HTERT RPE-1 (cell line): Measurements from ENCODE around the gene YIPF1.
"Not testable (repeated sequence)": the region's sequence is repeated elsewhere in the genome, so short reads cannot be mapped to it uniquely, and the experiment has no call there.

Experiments used
- in situ Hi-C: fragments of 300-500 bp; cut with MboI; formaldehyde crosslinking; loops from 4 replicates; pipeline ENCODE4 v1.14.3; 2020; ENCODE audit warnings: low sequenced_read_pairs

YIPF1 gene

DNA sequence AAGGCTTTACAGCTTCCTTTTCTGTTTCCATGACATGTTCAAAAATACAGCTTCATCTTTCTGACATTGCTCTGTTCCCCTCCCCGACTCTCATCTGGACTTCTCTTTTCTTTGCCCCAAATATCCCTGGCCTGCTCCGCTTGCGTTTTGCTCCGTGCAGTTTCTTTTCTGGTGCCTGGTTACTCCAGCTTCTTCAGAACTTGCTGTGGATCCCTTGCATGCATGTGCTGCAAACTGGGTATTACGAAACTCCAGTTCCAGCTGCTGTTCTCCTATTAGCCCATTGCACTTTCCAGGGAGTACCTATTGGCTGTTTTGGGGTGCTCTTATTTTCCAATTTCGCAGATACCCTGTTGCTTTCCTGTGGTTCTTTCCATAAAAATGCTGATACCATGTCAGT, 41.6 kb downstream of the YIPF1 start:
- in situ Hi-C loops, result no loop called here

DNA sequence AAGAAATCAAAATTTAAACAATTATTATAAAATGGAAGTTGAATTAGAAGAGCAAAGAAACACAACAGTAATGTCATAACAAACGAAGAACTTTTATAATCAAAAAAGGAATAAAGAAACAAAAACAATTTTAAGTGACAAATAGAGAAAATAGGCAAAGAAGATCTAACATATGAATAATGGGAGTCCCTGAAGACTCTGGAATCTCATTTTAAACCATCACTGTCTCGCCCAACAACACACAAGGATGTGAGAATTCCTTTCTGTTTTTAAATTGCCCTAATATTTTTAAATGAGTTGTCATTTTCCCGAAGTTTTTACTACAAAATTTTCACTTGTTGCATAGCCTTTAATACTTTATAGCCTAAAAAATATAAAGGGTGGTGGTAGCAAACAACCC, 47.2 kb downstream of the YIPF1 start:
- in situ Hi-C loops, result no loop called here

DNA sequence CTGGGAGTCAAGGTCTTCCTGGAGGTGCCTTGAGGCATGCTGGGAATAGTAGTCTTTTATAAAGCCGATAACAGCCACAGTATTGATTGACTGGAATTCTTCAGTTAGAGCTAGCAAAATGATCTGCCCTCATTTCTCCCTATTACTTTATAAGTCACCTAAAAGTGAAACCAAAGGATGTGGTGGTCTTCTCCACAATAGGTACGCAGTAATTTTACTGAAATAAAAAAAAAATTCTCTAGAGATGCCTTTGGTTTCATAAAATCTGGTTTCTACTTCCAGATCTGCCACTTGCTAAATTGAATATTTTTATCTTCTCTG, 51.0 kb downstream of the YIPF1 start:
- in situ Hi-C loops, result no loop called here

DNA sequence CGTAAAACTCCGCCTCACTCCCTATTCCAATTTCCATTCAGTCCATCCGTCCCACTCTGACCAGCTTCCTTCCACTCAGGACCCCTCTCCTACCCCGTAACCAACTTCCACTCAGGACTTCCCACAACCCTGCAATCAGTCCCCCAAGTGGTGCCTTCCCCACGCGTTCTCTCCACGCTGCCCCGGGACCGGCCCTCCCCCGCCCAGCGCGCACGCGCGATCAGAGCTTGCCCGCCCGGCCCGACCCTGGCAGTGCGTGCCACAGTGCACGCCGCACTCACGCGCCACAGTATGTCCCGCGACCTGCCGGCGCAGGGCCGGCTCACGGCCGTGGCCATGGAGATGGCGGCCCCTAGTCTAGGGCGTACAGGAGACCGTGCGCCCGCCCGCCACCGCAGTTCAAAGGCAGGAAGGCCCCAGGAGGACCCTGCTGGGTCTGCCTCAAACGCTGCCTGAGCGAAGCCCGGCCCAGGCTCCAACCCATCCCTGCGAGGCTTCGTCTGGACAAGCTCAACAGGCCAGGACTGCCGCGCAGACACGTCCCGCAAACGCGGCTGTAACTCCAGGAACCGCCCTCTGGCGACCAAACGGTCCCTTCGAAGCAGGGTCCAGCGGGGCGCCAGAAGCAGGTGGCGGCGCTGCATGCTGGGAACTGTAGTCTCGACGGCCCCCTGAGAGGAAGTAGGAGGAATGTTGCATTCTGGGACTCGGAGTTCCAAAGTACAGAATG, 51.5 kb downstream of the YIPF1 start, which contains the start of gene NDC1:
TSS of gene NDC1 (minus strand) at position 373 of the 730 bp plus-strand sequence. CDS start at position 338, 35 bp downstream.
- in situ Hi-C loops, result no loop called here

DNA sequence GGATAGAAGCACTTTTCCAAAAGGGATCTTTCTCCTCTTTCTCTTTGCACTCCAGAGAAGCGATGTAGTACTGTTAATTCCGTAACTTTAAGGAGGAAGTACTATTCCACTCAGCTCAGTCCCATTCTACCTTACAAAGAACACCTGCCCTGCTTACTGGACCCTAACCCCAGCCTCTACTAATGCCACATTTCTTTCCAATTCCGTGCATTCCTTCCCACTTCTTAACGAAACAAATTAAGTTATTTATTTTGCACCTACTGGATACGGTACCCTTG, 52.0 kb downstream of the YIPF1 start:
- in situ Hi-C loops, result no loop called here

DNA sequence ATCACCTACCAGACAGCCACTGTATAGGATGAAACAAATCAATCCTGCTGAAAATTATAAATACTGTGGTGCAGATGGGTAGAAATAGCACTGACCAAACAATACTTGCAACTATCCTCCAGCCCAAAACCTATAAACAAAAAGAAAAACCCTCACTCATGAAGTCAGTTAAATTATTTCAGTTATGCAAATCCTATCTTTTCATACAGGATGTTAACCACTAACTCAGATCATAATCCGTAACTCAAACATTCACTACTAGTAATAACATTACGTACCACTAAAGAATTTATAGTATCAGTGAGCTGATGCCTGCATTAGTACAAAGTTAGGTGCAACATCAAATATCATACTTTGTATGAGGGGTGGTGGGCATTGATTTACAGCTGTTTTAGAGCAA, 54.1 kb downstream of the YIPF1 start:
- in situ Hi-C loops, result no loop called here

DNA sequence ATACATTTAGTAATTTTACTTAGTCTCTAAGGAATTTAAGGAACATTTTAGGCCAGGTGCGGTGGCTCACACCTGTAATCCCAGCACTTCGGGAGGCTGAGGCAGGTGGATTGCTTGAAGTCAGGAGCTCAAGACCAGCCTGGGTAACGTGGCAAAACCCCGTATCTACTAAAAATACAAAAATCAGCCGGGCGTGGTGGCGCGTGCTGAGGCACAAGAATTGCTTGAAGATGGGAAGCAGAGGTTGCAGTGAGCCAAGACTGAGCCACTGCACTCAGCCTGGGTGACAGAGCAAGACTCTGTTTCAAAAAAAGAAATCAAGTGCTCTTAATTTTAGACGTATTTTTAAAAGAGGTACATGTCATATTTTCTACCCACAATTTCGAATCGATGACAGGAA, 54.8 kb downstream of the YIPF1 start:
- in situ Hi-C loops, result no loop called here

DNA sequence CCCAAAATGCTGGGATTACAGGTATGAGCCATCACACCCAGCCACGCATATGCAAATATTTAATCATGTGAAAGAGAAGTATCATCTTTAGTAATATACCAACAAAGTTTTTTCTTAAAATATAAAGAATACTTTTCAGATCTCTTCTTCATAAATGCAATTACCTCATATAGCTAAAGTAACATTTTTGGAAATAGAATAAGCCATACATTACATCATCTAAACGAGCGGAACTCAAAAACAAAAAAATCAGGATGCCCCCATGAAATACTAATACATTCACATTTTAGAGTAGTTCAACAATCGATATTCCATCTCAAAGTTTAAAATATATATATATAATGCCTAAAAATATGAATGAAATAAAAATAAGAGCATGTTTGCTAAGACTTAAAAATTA, 56.2 kb downstream of the YIPF1 start:
- in situ Hi-C loops, result no loop called here

DNA sequence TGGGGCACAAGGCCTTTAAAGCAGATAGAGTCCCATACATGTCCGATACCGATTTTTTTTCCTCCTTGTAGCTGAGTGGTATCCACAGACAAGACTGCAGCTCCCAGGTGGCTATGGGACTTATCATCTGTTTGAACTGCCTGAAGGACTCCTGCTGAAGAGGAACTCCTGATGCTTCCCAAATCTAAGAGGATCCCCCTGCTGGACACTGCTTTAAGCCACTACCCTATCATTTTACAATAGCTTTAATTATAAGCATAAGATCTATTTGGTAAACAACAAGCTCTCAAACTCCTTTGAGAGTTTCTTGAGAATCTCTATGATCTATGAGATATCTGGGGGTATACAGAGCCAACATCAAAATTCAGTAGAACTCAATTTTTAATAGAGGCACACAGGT, 63.2 kb downstream of the YIPF1 start:
- in situ Hi-C loops, result no loop called here

DNA sequence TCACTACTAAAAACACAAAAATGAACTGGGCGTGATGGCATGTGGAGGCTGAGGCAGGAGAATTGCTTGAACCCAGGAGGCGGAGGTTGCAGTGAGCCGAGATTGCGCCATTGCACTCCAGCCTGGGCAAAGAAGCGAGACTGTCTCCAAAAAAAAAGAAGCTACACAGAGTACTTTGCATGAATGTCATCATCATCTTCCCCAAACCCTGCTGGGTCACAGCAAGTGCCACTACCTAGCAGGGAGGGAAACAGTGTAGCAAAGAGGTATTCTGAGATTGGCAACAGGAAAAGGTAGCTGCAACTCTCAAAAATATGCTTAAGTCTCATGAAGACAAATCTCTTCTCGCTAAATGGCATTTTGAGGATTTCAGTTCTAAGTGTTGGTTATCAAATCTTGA, 64.3 kb downstream of the YIPF1 start:
- in situ Hi-C loops, result no loop called here

DNA sequence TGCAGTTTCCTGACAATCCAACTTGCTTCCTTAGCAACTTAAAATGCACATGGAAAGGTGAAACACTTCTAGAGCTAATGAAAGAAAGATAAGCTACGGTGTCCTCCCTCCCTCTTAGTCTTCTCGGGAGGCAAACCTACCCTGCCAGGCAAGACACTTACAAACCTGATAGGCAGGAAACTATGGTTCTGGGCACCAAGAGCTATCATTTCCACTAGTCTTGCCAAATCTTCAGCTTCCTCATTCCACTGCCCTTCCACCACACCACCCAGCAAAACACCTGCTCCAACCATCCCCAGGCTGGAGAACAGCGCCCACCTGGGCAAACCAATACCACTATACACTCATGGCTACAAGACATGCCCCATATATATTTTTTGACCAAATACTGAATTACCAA, 66.7 kb downstream of the YIPF1 start:
- in situ Hi-C loops, result no loop called here

DNA sequence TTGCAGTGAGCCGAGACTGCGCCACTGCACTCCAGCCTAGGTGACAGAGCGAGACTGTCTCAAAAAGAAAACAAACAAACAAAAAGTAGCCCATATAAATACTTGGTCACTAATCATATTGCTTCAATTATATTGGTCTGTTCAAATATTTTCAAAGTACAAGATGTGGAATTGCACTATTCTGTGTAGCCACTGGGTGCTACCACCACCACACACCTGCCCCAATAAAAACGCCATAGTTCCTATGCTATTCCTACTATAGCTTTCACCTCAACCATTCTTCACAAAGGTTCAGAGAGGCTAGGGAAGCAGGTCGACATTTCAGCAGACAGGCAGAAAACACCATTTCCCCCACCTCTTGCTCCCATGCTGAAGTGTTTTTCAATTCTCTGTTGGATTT, 68.2 kb downstream of the YIPF1 start:
- in situ Hi-C loops, result no loop called here

DNA sequence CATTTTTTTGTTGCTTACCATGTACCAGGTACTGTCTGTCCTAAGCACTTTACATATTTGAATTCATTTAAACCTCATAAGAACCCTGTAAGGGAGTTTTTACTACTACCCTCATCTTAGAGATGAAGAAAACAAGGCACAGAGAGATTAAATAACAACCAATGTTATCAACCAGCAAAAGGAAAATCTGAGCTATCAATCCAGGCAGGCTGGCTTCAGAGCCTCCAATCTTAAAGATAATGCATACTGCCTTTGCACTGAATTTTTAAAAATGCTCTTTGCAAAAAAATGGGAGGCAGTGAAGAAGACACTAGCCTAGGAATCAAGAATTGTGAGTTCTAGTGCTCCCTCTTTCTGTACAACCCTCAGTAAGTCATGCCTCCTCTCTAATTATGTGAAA, 70.2 kb downstream of the YIPF1 start:
- in situ Hi-C loops, result no loop called here

DNA sequence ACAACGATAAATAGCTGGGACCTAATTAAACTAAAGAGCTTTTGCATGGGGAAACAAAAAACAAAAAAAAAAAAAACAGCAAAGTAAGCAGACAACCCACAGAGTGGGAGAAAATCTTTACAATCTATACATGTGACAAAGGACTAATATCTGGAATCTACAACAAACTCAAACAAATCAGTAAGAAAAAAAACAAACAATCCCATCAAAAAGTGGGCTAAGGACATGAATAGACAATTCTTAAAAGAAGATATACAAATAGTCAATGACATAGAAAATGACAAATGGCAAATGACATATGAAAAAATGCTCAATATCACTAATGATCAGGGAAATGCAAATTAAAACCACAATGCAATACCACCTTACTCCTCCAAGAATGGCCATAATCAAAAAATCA, 73.0 kb downstream of the YIPF1 start:
- in situ Hi-C loops, result not testable (repeated sequence)

DNA sequence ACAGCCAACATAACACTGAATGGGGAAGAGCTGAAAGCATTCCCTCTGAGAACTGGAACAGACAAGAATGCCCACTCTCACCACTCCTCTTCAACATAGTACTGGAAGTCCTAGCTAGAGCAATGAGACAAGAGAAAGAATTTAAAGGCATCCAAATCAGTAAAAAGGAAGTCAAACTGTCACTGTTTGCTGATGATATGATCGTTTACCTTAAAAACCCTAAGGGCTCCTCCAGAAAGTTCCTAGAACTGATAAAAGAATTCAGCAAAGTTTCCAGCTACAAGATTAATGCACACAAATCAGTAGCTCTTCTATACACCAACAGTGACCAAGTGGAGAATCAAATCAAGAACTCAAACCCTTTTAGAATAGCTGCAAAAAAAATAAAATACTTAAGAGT, 74.1 kb downstream of the YIPF1 start:
- in situ Hi-C loops, result not testable (repeated sequence)

DNA sequence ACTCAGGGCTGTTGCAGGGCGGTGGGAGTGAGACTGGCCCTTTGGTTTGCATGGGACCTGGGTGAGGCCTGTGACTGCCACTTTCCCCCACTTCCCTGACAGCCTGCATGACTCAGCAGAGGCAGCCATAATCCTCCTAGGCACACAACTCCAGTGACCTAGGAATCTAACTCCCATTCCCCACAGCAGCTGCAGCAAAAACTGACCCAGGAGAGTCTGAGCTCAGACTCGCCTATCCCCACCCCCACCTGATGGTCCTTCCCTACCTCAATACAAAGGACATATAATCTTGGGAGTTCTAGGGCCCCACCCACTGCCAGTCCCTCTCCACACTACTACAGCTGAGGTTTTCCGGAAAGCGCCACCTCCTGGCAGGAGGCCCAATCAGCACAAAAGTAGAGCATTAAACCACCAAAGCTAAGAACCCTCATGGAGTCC, 78.2 kb downstream of the YIPF1 start:
- in situ Hi-C loops, result no loop called here

DNA sequence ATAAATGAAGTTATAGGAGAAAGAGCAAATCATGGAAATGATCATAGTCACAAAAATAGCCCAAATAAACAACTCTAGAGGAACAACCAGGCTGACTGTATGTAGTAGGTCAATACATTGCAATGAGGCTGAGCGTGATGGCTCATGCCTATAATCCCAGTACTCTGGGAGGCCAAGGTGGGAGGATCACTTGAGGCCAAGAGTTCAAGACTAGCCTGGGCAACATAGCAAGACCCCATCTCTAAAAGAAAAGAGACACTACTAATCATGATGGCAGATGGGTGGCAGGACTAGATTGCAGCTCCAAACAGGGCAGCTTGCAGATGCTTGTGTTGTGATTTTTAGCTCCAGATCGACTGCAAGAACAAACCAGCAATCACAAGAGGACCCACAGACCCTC, 79.1 kb downstream of the YIPF1 start:
- in situ Hi-C loops, result no loop called here

DNA sequence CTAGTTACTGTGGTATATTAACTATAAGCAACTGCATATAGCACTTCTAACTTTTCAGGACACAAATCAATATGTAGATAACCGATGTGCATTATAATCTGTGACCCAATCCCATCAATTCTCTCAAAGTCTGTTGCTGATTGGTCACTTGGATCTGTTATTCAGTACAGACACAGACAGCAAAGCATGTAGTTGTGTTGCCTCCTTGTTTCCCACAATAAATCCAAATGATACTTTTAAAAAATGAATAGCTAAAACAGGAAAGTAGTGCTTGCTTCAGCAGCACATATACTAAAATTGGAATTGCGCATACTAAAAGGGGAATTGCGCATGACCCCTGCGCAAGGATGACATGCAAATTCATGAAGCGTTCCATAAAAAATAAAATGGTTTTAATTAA, 79.6 kb downstream of the YIPF1 start:
- in situ Hi-C loops, result no loop called here

DNA sequence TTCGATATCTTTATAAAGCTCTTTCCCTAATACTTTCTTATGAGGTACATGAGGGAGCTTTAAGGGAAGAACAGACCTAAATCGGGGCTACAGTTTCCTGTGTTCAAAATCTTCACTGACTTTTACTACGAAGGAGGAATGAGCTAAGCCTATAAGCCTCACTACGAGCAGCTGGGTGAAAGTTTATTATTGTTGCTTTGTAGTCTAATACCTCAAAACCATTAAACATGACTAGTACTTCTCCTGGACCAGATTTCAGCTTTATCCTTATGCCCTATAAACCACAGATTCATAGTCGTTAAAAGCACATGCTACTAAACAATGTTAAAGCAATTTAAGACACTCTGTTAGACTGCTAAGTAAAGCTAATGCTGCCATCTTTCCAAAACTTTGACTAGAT, 81.7 kb downstream of the YIPF1 start:
- in situ Hi-C loops, result no loop called here

DNA sequence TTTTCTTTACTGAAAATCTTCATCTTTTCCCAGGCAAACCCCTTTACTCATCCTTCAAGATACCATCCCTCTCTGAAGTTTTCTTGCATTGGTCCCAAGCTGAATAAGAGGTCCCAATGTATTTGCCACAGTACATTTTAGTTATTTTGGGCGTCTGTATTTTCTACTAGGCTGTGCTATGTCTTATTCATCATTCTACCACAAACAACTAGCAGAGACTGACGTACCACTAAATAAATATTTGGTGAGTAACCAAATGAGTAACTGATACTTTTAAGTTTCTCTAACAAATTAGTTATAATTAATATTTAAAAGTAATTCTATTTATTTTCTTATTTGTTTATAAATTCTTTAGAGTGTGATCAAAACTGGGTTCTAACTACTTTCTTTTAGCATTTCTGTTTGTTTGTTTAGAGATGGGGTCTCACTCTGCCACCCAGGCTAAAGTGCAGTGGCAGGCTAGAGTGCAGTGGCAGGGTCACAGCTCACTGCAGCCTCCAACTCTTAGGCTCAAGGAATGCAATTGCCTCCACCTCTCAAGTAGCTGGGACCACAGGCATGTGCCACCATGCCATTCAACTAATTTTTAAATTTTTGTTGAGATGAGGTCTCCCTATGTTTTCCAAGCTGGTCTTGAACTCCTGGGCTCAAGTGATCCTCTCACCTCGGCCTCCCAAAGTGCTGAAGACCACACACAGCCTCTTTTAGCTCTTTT, 84.6 kb downstream of the YIPF1 start:
- in situ Hi-C loops, result no loop called here

DNA sequence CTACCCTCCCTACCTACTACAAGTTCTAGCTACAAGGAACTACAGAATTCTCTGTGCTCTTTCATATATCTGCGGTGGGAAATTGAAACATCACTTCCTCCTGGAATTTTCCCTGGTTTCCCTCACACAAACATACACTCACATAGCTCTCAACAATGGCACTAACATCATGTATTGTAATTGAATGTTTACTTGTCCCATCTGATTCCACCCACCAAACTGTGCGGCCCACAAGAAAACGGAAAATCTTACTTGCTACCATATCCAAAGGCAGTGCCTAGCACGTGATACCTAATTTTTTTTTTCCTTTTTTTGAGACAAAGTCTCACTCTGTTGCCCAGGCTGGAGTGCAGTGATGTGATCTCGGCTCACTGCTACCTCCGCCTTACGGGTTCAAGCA, 85.4 kb downstream of the YIPF1 start:
- in situ Hi-C loops, result no loop called here
